B cell (primary cell): ENCODE results near the gene LIF.

Source experiments
- CTCF ChIP-seq: fragments of 200-600 bp; IDR thresholded peaks from one replicate; pipeline ENCODE4 v1.8.0; 2022; ENCODE audit warnings: antibody characterized with exemption, mild to moderate bottlenecking
- EZH2 ChIP-seq: IDR thresholded peaks from 2 replicates; pipeline ENCODE4 v1.6.1; 2012; ENCODE audit warnings: borderline replicate concordance, low read depth, mild to moderate bottlenecking, moderate library complexity, low read length; ENCODE audit not compliant: insufficient read depth, poor library complexity, severe bottlenecking

- TF ChIP-seq CTCF, result no peak
- no peak for TF ChIP-seq EZH2
These were observed 38.1 kb upstream of the LIF start for GRCh38 chr22:30284666-30285065.
